HL-60 (cell line): ENCODE measurements around the gene FHAD1.

ENCODE experiments used
- DNase-seq, 2 experiments: peaks; one replicate each; pipeline ENCODE4 v3.0.0-alpha.2; 2010 to 2020; ENCODE audit warnings: low read depth in 1 of 2, low spot score in 1 of 2
- H3K27ac ChIP-seq: fragments of 250-450 bp; sonication (Bioruptor Pico); replicated peaks from 2 replicates; pipeline ENCODE4 v1.5.1; 2020; ENCODE audit warnings: mild to moderate bottlenecking, moderate library complexity
- H3K27me3 ChIP-seq: fragments of 250-450 bp; sonication (Bioruptor Pico); 2 replicates; pipeline ENCODE4 v1.5.1; 2021; ENCODE audit warnings: mild to moderate bottlenecking, moderate library complexity; ENCODE audit not compliant: insufficient read depth, poor library complexity, severe bottlenecking
- H3K4me3 ChIP-seq: replicated peaks from 2 replicates; pipeline ENCODE4 v1.5.1; 2011; ENCODE audit warnings: mild to moderate bottlenecking, control low read depth, low read length; ENCODE audit not compliant: insufficient read depth
- GABPA ChIP-seq: IDR thresholded peaks from 2 replicates; pipeline ENCODE4 v1.6.1; 2012; ENCODE audit warnings: low read depth
- POLR2AphosphoS5 ChIP-seq: IDR thresholded peaks from 2 replicates; pipeline ENCODE4 v1.6.1; 2012; ENCODE audit warnings: low read depth
- SPI1 ChIP-seq: IDR thresholded peaks from 2 replicates; pipeline ENCODE4 v1.6.1; 2012; ENCODE audit warnings: low read depth, mild to moderate bottlenecking, borderline replicate concordance
- TF ChIP-seq, protein P1 (sequence below): IDR thresholded peaks from 2 replicates; pipeline ENCODE4 v1.6.1; 2012; ENCODE audit warnings: low read depth; ENCODE audit not compliant: insufficient replicate concordance
- TF ChIP-seq, protein P2 (sequence below): IDR thresholded peaks from one replicate; pipeline ENCODE4 v1.5.1; 2011; ENCODE audit warnings: low read length, control low read depth, inconsistent platforms; ENCODE audit not compliant: insufficient read depth

Gene FHAD1

DNA sequence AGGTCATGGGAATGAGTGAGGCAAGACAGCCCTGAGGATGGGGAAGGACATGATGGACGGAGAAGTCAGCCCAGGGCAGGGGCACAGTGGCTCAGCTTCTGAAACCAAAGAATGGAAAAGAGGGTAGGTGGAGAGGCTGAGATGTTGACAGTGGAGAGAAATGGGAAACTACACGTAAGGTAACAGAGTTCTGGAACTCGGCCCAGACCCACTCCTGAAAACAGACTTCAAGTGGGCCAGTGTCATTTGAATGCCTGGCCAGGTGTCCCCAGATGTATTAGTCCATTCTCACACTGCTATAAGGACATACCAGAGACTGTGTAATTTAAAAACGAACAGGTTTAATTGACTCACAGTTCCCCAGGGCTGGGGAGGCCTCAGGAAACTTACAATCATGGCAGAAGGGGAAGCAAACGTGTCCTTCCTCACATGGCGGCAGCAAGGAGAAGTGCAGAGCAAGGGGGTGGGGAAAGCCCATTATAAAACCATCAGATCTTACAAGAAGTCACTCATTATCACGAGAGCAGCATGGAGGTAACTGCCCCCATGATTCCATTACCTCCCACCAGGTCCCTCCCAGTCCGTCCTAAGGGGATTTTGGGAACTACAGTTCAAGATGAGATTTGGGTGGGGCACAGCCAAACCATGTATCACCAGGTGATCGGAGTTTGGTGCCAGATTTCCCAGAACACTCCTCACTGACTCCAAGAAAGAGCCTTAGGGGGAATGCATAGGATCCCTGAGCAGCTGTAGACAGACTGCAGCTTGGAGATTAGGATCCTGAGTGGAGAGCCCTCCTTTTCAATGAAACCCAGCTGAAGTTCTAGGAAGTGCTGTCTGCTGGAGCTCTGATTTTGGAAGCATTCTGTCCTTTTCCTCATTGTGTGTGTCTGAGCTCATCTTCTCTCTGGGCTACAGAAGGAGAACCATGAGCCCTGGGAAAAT, 40.3 kb downstream of the FHAD1 start:
- H3K27me3 ChIP-seq = no peaks in the 10 kb centered on the region
- no peak overlapping the region for H3K4me3 ChIP-seq
- TF ChIP-seq POLR2AphosphoS5 (no peak), SPI1 (no peak), GABPA (no peak)
- TF ChIP-seq, protein P1, sequence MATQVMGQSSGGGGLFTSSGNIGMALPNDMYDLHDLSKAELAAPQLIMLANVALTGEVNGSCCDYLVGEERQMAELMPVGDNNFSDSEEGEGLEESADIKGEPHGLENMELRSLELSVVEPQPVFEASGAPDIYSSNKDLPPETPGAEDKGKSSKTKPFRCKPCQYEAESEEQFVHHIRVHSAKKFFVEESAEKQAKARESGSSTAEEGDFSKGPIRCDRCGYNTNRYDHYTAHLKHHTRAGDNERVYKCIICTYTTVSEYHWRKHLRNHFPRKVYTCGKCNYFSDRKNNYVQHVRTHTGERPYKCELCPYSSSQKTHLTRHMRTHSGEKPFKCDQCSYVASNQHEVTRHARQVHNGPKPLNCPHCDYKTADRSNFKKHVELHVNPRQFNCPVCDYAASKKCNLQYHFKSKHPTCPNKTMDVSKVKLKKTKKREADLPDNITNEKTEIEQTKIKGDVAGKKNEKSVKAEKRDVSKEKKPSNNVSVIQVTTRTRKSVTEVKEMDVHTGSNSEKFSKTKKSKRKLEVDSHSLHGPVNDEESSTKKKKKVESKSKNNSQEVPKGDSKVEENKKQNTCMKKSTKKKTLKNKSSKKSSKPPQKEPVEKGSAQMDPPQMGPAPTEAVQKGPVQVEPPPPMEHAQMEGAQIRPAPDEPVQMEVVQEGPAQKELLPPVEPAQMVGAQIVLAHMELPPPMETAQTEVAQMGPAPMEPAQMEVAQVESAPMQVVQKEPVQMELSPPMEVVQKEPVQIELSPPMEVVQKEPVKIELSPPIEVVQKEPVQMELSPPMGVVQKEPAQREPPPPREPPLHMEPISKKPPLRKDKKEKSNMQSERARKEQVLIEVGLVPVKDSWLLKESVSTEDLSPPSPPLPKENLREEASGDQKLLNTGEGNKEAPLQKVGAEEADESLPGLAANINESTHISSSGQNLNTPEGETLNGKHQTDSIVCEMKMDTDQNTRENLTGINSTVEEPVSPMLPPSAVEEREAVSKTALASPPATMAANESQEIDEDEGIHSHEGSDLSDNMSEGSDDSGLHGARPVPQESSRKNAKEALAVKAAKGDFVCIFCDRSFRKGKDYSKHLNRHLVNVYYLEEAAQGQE = no peak
- TF ChIP-seq, protein P2, sequence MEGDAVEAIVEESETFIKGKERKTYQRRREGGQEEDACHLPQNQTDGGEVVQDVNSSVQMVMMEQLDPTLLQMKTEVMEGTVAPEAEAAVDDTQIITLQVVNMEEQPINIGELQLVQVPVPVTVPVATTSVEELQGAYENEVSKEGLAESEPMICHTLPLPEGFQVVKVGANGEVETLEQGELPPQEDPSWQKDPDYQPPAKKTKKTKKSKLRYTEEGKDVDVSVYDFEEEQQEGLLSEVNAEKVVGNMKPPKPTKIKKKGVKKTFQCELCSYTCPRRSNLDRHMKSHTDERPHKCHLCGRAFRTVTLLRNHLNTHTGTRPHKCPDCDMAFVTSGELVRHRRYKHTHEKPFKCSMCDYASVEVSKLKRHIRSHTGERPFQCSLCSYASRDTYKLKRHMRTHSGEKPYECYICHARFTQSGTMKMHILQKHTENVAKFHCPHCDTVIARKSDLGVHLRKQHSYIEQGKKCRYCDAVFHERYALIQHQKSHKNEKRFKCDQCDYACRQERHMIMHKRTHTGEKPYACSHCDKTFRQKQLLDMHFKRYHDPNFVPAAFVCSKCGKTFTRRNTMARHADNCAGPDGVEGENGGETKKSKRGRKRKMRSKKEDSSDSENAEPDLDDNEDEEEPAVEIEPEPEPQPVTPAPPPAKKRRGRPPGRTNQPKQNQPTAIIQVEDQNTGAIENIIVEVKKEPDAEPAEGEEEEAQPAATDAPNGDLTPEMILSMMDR = no peak
- H3K27ac ChIP-seq = no peak overlapping the region
- DNase-seq = no peak

DNA sequence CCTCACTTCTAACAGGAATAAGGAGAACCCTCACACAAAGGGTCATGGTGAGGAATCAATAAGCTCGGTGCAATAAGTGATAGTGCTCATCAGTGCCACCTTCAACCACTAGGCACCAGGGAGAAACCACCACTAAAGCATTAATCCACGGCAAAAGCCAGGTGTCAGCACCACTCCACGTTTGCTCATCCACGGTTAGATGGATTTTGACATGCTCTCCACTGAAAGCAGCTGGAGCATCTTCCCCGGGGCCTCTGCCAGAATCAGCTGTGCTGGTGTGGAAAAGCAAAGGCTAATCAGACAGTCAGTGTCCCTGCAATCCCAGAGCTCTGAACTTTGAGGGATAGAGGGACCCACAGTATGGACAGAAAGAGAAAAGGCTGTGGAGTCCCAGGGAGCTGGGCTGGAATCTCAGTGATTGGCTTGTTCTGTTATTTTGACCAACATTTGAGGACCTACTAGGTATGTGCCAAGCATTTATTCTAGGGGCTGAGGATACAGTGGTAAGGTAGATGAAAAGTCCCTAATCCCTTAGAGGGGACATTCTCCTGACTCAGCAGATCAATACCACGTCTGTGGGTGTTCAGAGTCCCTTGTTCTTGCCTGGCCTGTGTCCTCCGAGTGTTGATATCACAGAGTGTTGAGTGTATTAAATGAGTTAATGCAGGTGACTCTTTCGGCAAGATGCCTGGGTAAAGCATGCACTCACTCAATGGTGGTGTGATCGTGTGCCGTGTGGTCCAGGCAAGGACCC, 41.3 kb downstream of the FHAD1 start:
- no peak for DNase-seq
- TF ChIP-seq, protein P1 = no peak
- no peak for TF ChIP-seq POLR2AphosphoS5
- no peak for TF ChIP-seq GABPA
- TF ChIP-seq SPI1 = no peak
- TF ChIP-seq, protein P2 = no peak

DNA sequence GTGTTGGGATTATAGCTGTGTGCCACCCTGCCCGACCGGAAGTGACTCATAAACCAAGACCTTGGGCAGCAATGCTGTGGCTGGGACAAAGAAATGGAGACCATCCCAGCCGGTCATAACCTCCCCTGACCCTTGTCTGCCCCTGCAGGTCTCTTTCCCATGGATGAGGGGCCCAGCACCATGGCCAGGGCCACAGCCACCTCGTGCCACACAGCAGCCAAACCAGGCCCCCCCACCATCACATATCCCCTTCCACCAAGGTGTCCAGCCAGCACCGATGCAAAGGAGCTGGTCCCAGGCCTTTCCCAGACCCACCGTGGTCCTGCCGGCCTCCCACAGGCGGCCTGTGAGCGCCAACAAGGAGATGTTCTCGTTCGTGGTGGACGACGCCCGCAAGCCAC, 42.2 kb downstream of the FHAD1 start:
- H3K27ac ChIP-seq = no peak overlapping the region
- no peak for DNase-seq
- no peaks in the 10 kb centered on the region for H3K27me3 ChIP-seq
- no peak overlapping the region for H3K4me3 ChIP-seq
- TF ChIP-seq GABPA = no peak
- TF ChIP-seq, protein P1 = no peak
- TF ChIP-seq, protein P2 = no peak
- TF ChIP-seq SPI1 = no peak
- no peak for TF ChIP-seq POLR2AphosphoS5

More for the DNA sequence above, 41.3 kb downstream of the FHAD1 start:
- H3K27ac ChIP-seq = no peak overlapping the region
- no peaks in the 10 kb centered on the region for H3K27me3 ChIP-seq
- H3K4me3 ChIP-seq = no peak overlapping the region
